HG03139 (cell line): ENCODE measurements around the gene ADM5.

ENCODE experiments used
- ATAC-seq: cut with Tn5 transposase; IDR thresholded peaks from one replicate; pipeline ENCODE4 v1.9.1; 2021; ENCODE audit not compliant: unreplicated experiment

The ADM5 gene

GRCh38 chr19:49679771-49680413 lies 9.5 kb upstream of the ADM5 start:
- no peak for ATAC-seq

GRCh38 chr19:49680421-49681351 lies 8.7 kb upstream of the ADM5 start:
- no peak for ATAC-seq

- no peak for ATAC-seq
Observed at GRCh38 chr19:49681830-49682229, 7.6 kb upstream of the ADM5 start.

- ATAC-seq = no peak
Observed at GRCh38 chr19:49682274-49682673, 7.1 kb upstream of the ADM5 start.

GRCh38 chr19:49683814-49684250 lies 5.6 kb upstream of the ADM5 start:
- no peak for ATAC-seq

GRCh38 chr19:49684251-49684982 lies 5.0 kb upstream of the ADM5 start:
- ATAC-seq = no peak

GRCh38 chr19:49684983-49685553 lies 4.3 kb upstream of the ADM5 start:
- ATAC-seq = no peak

- ATAC-seq = no peak
Observed at GRCh38 chr19:49685845-49686332, 3.5 kb upstream of the ADM5 start.

GRCh38 chr19:49686503-49687088 lies 2.8 kb upstream of the ADM5 start:
- no peak for ATAC-seq

- no peak for ATAC-seq
Observed at GRCh38 chr19:49687150-49687549, 2.2 kb upstream of the ADM5 start.

- no peak for ATAC-seq
Observed at GRCh38 chr19:49687566-49688316, 1.7 kb upstream of the ADM5 start.

GRCh38 chr19:49688531-49689132 lies 762 bp upstream of the ADM5 start:
- ATAC-seq = no peak

GRCh38 chr19:49690079-49690655 lies 773 bp downstream of the ADM5 start:
- no peak for ATAC-seq

- ATAC-seq = no peak
Observed at GRCh38 chr19:49690656-49691242, 1.4 kb downstream of the ADM5 start, which contains the start of gene CPT1C. Gene CPT1C, plus strand, starts transcription at chr19:49691116. Its CDS starts 1,137 bp downstream, at chr19:49692253.

GRCh38 chr19:49691243-49692146 lies 2.1 kb downstream of the ADM5 start:
- no peak for ATAC-seq

- no peak for ATAC-seq
Observed at GRCh38 chr19:49692147-49692506, 2.7 kb downstream of the ADM5 start.

GRCh38 chr19:49696115-49696514 lies 6.7 kb downstream of the ADM5 start:
- no peak for ATAC-seq

GRCh38 chr19:49696865-49697264 lies 7.5 kb downstream of the ADM5 start:
- ATAC-seq = no peak
